GM20431 (cell line): Measurements from ENCODE around the gene FBXO22.
"Not testable (repeated sequence)": the region's sequence is repeated elsewhere in the genome, so short reads cannot be mapped to it uniquely, and the experiment has no call there.

Source experiments
- in situ Hi-C: fragments of 300-500 bp; cut with MseI, MboI; formaldehyde crosslinking; loops from one replicate; pipeline ENCODE4 v1.15.0; 2020; ENCODE audit warnings: low sequenced_read_pairs; ENCODE audit not compliant: unreplicated experiment

Gene FBXO22

DNA sequence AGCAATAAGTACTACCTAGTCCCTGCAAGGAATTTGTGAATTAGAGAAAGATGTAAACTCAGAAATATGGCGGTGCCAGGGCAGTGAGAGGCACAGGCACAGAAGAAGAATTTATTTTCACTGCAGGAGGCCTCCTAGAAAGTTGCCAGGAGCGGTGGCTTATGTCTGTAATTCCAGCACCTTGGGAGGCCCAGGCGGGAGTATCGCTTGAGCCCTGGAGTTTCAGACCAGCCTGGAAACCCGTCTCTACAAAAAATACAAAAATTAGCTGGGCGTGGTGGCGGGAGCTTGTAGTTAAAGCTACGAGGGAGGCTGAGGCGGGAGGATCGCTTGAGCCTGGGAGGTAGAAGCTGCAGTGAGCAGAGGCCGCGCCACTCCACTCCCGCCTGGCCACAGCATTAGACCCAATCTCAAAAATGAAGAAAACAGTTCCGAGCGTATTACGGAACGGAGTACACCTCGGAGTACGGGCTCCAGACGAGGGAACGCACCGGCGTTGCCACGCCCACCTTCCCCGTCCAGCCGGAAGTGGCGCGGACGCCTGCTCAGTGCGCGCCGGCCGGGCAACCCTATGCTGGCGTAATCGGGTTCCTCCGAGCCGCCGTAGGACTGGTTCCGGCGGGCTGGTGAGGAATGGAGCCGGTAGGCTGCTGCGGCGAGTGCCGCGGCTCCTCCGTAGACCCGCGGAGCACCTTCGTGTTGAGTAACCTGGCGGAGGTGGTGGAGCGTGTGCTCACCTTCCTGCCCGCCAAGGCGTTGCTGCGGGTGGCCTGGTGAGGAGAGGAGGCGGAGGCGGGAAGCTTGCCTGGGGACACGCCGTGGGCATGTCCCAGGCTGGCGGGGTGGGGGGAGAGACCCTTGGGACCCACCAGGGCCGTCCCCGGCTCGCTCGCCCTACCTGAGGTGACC, at the start of gene FBXO22:
TSS of gene FBXO22 (plus strand) at position 548 of the 909 bp plus-strand sequence. CDS start at position 634, 86 bp downstream.
- in situ Hi-C loops: no loop called here

DNA sequence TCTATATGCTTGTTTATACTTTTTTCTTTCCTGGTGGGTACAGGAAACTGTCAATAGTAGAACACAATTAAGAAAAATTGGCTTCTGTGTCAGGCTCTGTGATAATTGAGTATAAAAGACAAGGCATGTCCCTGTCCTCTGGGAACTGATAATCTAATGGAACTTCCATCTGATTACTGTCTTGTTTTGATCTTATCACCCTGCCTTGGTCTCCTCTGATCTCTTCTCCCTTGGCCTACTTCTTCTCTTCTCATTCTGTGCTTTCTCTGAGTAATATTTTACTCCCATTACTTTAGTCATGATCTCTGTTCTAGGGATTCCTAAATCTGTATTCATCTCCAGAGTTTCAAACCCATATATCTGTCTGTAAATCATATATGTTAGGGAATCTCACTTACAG, 45.8 kb upstream of the FBXO22 start:
- in situ Hi-C loops: no loop called here

- in situ Hi-C loops: no loop called here
These were observed 41.8 kb upstream of the FBXO22 start for GRCh38 chr15:75861750-75862402.

DNA sequence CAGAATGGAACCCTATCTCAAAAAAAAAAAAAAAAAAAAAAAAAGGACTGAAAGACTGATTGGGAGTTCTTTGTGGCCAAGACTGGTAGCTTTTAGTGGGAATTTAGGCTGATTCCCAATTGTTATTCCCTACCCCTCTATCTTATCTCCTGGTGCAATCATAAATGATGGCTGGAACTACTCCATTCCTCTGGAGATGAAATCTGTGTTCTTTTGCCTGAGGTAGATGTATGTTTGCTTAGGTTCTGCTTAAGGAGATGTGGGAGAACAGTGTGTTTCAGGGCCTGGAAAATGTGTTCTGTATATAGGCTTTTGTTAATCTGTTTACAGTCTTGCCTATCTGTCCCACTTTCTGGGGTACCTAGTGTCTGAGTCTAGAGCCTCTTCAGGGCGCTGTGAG, 40.9 kb upstream of the FBXO22 start:
- in situ Hi-C loops: no loop called here

- in situ Hi-C loops: no loop called here
These were observed 39.2 kb upstream of the FBXO22 start for GRCh38 chr15:75864213-75865059.

DNA sequence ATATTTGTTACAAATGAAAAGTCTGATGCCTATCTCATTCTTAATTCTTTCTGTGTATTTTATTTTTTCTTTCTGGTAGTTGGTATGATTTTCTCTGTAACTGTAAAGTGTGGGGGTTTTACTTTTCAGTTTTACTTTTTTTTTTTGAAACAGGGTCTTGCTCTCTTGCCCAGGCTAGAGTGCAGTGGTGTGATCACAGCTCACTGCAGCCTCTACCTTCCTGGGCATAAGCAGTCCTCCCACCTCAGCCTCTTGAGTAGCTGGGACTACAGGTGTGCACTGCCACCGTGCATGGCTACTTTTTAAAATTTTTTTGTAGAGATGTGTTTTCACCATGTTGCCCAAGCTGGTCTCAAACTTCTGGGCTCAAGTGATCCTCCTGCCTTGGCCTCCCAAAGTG, 37.6 kb upstream of the FBXO22 start:
- in situ Hi-C loops: not testable (repeated sequence)

- in situ Hi-C loops: no loop called here
These were observed 36.8 kb upstream of the FBXO22 start for GRCh38 chr15:75866916-75867315.

DNA sequence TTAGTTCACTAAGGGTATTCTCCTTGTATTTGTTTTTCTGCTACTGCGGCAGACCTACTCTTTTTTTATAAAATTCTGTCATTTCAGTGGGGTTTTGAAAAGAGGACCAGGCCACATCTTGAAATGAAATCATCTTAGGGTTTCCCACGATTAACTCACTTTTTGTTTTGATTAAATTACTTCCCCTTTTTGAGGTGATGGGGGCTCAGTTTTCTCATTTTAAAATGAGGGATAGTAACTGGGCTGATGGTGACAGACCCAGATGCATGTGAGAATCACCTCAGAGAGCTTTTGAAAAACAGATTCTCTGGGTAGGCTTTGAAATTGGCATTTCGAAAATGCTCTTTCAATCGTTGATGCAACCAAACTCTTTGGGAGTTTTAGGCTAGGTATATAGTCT, 36.2 kb upstream of the FBXO22 start:
- in situ Hi-C loops: no loop called here

GRCh38 chr15:75868019-75868418, 35.7 kb upstream of the FBXO22 start:
- in situ Hi-C loops: no loop called here

- in situ Hi-C loops: no loop called here
These were observed 34.2 kb upstream of the FBXO22 start for GRCh38 chr15:75869446-75869845.

DNA sequence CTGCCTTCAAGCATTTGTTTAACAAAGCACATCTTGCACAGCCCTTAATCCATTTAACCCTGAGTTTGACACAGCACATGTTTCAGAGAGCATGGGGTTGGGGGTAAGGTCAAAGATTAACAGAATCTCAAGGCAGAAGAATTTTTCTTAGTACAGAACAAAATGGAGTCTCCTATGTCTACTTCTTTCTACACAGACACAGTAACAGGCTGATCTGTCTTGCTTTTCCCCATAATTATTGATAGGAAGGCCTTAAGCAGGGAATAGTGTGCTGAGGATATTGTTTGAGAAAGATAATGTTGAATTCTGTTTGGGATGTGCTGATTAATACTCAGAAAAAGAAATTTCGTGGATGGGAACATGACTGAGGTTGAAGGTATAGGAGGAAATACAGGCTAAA, 32.1 kb upstream of the FBXO22 start:
- in situ Hi-C loops: not testable (repeated sequence)

DNA sequence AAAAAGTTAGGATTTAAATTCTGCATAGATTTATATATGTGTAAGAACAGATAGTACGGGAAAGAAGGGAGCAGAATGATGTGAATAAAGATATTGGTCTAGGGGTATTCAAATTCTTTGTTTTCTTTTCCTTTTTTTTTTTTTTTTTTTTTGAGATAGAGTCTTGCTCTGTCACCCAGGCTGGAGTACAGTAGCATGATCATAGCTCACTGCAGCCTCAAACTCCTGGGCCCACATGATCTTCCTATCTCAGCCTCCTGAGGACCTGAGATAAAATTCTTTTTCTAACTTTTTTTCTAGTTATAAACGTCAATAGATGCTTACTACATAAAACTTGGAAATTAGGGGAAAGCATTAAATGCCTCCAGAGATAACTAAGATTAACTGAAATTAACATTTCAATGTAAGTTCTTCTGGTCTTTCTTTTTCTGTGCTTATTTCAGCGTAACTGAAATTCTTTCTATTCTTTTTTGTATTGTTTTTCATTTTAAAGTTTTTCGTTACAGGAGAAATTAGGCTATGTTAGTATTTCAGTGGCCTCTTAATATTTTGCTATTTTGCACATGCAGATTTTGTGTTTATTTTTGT, 31.2 kb upstream of the FBXO22 start:
- in situ Hi-C loops: no loop called here

- in situ Hi-C loops: no loop called here
These were observed 19.6 kb upstream of the FBXO22 start for GRCh38 chr15:75884041-75884440.

DNA sequence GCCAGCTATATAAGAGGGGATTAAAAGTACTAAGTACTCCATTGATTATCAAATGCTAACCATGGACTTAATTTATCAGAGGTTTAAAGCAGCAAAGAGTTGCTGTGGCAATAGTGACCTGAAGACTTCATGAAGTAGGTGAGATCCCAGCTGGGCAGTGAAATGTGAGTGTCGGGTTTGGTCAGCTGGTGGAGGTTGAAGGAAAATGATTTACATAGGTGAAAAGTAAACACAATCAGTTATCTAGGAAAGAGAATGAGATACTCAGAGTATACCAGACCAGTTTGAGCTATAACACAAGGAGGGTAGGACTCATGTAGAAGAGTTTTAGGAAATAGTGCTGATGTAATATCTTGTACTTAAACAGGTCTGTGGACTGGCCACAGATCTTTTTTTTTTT, 16.5 kb upstream of the FBXO22 start:
- in situ Hi-C loops: no loop called here

DNA sequence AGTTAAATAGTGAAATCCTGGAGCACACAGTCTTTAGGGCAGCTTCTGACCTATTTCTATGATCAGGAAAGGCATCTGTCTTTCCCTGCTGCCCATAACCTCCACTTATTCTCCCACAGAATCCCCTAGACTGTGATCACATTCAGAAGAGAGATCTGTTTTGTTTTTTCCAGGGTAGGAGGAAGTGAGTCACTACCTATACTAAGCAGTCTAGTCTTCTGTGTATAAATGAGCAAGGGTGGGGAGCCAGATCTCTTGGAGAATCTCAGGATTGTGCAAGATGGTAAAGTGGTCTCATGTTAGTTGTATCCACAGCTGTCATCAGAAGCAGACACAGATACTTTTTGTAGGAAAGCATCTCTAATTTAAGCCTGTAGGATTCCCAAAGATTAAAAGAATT, 11.8 kb upstream of the FBXO22 start:
- in situ Hi-C loops: no loop called here

DNA sequence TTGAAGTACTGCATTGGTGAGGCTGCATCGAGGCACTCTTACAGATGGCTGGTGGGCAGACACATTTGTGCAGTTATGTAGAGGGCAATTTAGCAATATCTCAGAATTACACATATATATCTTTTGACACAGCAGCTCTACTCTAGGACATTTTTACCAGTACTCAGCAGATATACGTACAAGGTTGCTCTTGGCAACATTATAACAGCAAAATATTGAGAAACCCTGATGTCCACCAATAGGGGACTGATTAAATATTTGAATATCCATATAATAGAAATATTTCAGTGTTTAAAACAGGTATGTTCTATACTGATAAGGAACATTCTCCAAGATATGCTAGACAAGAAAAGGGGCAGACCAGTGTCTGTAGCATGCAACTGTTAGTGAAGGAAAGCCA, 7.9 kb upstream of the FBXO22 start:
- in situ Hi-C loops: no loop called here

- in situ Hi-C loops: no loop called here
These were observed 3.1 kb upstream of the FBXO22 start for GRCh38 chr15:75900577-75900976.

- in situ Hi-C loops: no loop called here
These were observed 1.5 kb upstream of the FBXO22 start for GRCh38 chr15:75902129-75902557.

- in situ Hi-C loops: no loop called here
These were observed 1.6 kb downstream of the FBXO22 start for GRCh38 chr15:75905231-75905630.

- in situ Hi-C loops: not testable (repeated sequence)
These were observed 6.7 kb downstream of the FBXO22 start for GRCh38 chr15:75910355-75910754.
